Uterus (tissue), 2 donors: ENCODE results near the gene ADARB2.

Source experiments
- CTCF ChIP-seq, 4 experiments: fragments of 200-600 bp in 2 of 4; fragments of 450-650 bp in 2 of 4; sonication (generic) in 2 of 4; IDR thresholded peaks; one replicate each; pipeline ENCODE4 v1.5.1; 2016 to 2019; ENCODE audit warnings: antibody characterized with exemption in 4 of 4, mild to moderate bottlenecking in 2 of 4, moderate library complexity in 1 of 4
- POLR2A ChIP-seq, 2 donors: fragments of 450-650 bp; IDR thresholded peaks; one replicate each; pipeline ENCODE4 v1.6.1; 2016; ENCODE audit warnings: antibody characterized with exemption in 2 of 2, mild to moderate bottlenecking in 1 of 2, moderate library complexity in 1 of 2

DNA sequence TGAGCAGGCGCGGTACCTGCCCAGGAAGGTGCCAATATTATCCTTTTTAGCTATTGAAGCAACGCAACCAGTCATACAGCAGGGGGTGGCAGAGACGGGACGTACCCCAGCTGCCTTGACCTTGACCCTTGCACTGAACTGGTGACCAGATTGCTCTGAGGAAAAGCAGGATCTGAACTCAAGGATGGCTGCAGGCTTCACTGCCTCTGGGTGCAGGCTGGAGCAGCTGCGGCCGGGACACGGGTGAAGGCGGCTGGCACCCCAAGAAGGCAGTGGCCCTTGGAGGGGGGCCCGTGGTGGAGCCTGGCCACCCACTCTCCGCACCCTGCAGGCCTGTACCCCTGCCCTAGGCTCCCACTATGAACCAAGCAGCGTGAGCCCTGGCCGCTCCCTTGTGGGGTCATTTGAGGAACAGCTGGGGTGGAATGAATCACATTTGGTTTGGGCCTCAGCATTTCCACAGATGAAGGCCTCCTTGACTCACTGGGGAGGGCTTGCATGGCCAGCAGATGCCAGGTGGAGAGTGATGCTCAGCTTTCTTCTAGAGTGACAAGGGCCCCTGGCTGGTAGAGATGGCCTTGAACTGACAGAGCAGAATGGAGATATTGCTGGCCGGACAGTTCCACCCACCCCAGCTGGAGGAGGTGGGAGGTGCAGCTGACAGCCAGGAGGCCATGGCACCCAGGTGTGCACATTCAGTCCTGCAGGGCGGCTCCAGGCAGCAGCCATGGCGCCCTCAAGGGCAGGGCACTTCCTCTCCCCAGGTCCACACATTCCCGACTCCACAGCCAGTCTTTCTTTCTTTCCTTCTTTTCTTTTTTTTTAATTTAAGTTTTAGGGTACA, 462.4 kb downstream of the ADARB2 start:
- no peak for TF ChIP-seq POLR2A (IDR thresholded peaks at IDR 0.05)
- TF ChIP-seq CTCF (IDR thresholded peaks at IDR 0.05) = no peak
